ENCODE data around the gene CD9.

DNA sequence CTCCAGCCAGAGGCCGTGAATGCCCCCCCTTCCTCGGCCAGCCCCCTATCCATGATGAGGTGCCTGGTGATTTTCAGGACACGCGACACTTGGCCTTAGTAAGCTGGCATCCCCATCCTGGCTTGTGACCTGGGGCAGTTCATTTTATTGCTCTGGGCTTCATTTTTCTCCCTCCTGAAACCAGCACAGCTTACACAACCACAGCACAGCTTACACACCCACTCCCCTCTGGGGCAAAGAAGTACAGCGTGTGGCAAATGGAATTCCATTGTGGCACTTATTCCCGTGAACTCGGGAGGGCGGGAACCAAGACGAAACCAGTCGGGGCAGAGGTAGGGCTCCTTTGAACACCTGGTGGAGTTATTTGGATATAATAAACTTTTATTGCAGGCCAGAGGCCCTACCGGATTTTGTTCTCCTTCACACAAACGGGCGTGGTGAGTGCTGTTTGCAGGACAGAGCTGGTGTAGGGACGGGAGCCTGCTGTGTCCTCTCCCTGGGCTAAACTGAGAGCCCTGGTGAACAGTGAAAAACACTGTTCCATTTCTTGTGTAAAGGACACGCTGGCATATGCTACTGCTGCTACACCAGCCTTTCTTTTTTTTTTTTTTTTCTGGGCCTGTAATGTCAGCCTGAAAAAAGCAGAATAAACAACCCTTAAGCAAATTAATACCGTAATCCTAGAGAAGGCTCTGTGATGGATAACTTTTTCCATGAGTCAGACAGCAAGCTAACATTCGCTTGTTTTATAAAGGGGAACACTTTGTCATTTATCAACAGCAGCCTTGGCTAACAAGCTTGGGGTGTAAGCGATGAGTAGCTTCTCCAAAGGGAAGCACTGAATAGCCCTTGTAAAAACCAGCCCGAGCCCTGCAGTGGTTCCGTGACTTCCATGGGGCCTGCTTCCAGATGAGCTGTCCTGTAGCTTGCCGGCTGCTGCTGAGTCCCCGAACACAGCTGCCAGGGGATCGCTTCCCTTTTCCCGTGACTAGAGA lies 29.3 kb downstream of the CD9 start:
- TF ChIP-seq, protein P1, sequence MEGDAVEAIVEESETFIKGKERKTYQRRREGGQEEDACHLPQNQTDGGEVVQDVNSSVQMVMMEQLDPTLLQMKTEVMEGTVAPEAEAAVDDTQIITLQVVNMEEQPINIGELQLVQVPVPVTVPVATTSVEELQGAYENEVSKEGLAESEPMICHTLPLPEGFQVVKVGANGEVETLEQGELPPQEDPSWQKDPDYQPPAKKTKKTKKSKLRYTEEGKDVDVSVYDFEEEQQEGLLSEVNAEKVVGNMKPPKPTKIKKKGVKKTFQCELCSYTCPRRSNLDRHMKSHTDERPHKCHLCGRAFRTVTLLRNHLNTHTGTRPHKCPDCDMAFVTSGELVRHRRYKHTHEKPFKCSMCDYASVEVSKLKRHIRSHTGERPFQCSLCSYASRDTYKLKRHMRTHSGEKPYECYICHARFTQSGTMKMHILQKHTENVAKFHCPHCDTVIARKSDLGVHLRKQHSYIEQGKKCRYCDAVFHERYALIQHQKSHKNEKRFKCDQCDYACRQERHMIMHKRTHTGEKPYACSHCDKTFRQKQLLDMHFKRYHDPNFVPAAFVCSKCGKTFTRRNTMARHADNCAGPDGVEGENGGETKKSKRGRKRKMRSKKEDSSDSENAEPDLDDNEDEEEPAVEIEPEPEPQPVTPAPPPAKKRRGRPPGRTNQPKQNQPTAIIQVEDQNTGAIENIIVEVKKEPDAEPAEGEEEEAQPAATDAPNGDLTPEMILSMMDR (IDR thresholded peaks at IDR 0.05) = no peak
- no peak for TF ChIP-seq POLR2A (IDR thresholded peaks at IDR 0.05)

Data from breast epithelium (tissue), 3 donors.